NOMO-1 treated with DMSO at 0.1 percent for 48 hours (cell line): ENCODE results near the gene SNTA1.
"Not testable (repeated sequence)": the region's sequence is repeated elsewhere in the genome, so short reads cannot be mapped to it uniquely, and the experiment has no call there.

Experiments
- DNase-seq: peaks from one replicate; lab custom pipeline; 2025; ENCODE audit not compliant: unreplicated experiment; lab: John Stamatoyannopoulos, UW

SNTA1 gene

GRCh38 chr20:33466303-33466646, 22.7 kb upstream of the SNTA1 start:
- DNase-seq: peak; percentile 14

GRCh38 chr20:33465481-33466302, 22.1 kb upstream of the SNTA1 start:
- DNase-seq: no peak

GRCh38 chr20:33464759-33465158, 21.2 kb upstream of the SNTA1 start:
- not testable (repeated sequence) for DNase-seq

GRCh38 chr20:33463332-33464101, 20.0 kb upstream of the SNTA1 start:
- no peak for DNase-seq

GRCh38 chr20:33460711-33461110, 17.1 kb upstream of the SNTA1 start:
- DNase-seq: no peak

GRCh38 chr20:33459599-33459998, 16.0 kb upstream of the SNTA1 start:
- DNase-seq: no peak

- peak; percentile 53 for DNase-seq
Measured at GRCh38 chr20:33456916-33457642, 13.5 kb upstream of the SNTA1 start.

- no peak for DNase-seq
Measured at GRCh38 chr20:33450867-33451266, 7.3 kb upstream of the SNTA1 start.

GRCh38 chr20:33445881-33446625, 2.5 kb upstream of the SNTA1 start:
- DNase-seq: no peak

- DNase-seq: no peak
Measured at GRCh38 chr20:33444797-33445560, 1.4 kb upstream of the SNTA1 start.

GRCh38 chr20:33443006-33443511, 504 bp downstream of the SNTA1 start:
- DNase-seq: no peak

GRCh38 chr20:33442136-33443005, 1.2 kb downstream of the SNTA1 start:
- DNase-seq: no peak

- no peak for DNase-seq
Measured at GRCh38 chr20:33441142-33441955, 2.2 kb downstream of the SNTA1 start.

- DNase-seq: not testable (repeated sequence)
Measured at GRCh38 chr20:33440562-33440961, 3.0 kb downstream of the SNTA1 start.

GRCh38 chr20:33438481-33438880, 5.1 kb downstream of the SNTA1 start:
- no peak for DNase-seq

- no peak for DNase-seq
Measured at GRCh38 chr20:33437141-33437911, 6.2 kb downstream of the SNTA1 start.

GRCh38 chr20:33434434-33434833, 9.1 kb downstream of the SNTA1 start:
- no peak for DNase-seq
